Hepatocyte (in vitro differentiated cells): ENCODE results near the gene CLP1. TPM values are rescaled to one million over a fixed set of nuclear protein-coding genes. Genes with fewer than 3 reads are reported as not detected.
"Not testable (repeated sequence)": the region's sequence is repeated elsewhere in the genome, so short reads cannot be mapped to it uniquely, and the experiment has no call there.

Experiments
- DNase-seq: peaks from one replicate; pipeline ENCODE4 v3.0.0-alpha.2; 2016; ENCODE audit warnings: low spot score
- H2AFZ ChIP-seq: fragments of 200-600 bp; sonication (generic); 2 replicates; pipeline ENCODE4 v1.6.0; 2016; ENCODE audit warnings: antibody characterized with exemption, mild to moderate bottlenecking
- H3K27ac ChIP-seq: fragments of 200-600 bp; sonication (generic); 2 replicates; pipeline ENCODE4 v1.5.1; 2016; ENCODE audit warnings: mild to moderate bottlenecking
- H3K27me3 ChIP-seq: fragments of 200-600 bp; sonication (generic); 2 replicates; pipeline ENCODE4 v1.6.1; 2016
- H3K36me3 ChIP-seq: fragments of 200-600 bp; sonication (generic); replicated peaks from 2 replicates; pipeline ENCODE4 v1.5.1; 2016; ENCODE audit warnings: low read depth; ENCODE audit not compliant: insufficient read depth
- H3K4me1 ChIP-seq: fragments of 200-600 bp; sonication (generic); 2 replicates; pipeline ENCODE4 v1.5.1; 2016; ENCODE audit warnings: mild to moderate bottlenecking, moderate library complexity; ENCODE audit not compliant: insufficient read depth
- H3K4me2 ChIP-seq: fragments of 200-600 bp; sonication (generic); 2 replicates; pipeline ENCODE4 v1.6.0; 2016
- H3K4me3 ChIP-seq: fragments of 200-600 bp; sonication (generic); 2 replicates; pipeline ENCODE4 v1.5.1; 2016; ENCODE audit warnings: mild to moderate bottlenecking
- H3K79me2 ChIP-seq: fragments of 200-600 bp; sonication (generic); 2 replicates; pipeline ENCODE4 v1.6.0; 2017; ENCODE audit warnings: mild to moderate bottlenecking
- H3K9me2 ChIP-seq: fragments of 200-600 bp; sonication (generic); replicated peaks from 2 replicates; pipeline ENCODE4 v1.6.0; 2017; ENCODE audit warnings: mild to moderate bottlenecking; ENCODE audit not compliant: insufficient read depth
- H3K9me3 ChIP-seq: fragments of 200-600 bp; sonication (generic); 2 replicates; pipeline ENCODE4 v1.5.1; 2016; ENCODE audit warnings: low read depth, mild to moderate bottlenecking
- H4K20me1 ChIP-seq: fragments of 200-600 bp; sonication (generic); 2 replicates; pipeline ENCODE4 v1.6.0; 2016; ENCODE audit warnings: mild to moderate bottlenecking; ENCODE audit not compliant: insufficient read depth, poor library complexity, severe bottlenecking
- EZH2 ChIP-seq: fragments of 200-600 bp; sonication (generic); IDR thresholded peaks from 2 replicates; pipeline ENCODE4 v1.6.1; 2016; ENCODE audit warnings: antibody characterized with exemption, mild to moderate bottlenecking, borderline replicate concordance
- EZH2phosphoT487 ChIP-seq: fragments of 200-600 bp; sonication (generic); IDR thresholded peaks from one replicate; pipeline ENCODE4 v1.6.1; 2018; ENCODE audit warnings: antibody characterized with exemption, mild to moderate bottlenecking, low read depth, moderate library complexity; ENCODE audit not compliant: unreplicated experiment, severe bottlenecking
- WGBS: methylation state at CpG from one replicate; pipeline ENCODE4 v1.1.6; 2016; ENCODE audit warnings: low lambda C conversion rate; ENCODE audit errors: missing lambda C conversion rate; 5-methylcytosine and 5-hydroxymethylcytosine counted together
- polyA plus RNA-seq: library from polyadenylated mRNA; unstranded; fragments of >200 nt; fragmentation: Nextera tagmentation; extraction: Ambion mirVana; gene quantifications from 2 replicates; pipeline ENCODE4 v1.2.1, GENCODE V29; 2016
- total RNA-seq: library from RNA; depleted of rRNA; stranded (reverse); fragments of >200 nt; gene quantifications from 2 replicates; pipeline ENCODE4 v1.2.3, GENCODE V29; 2014
- TF ChIP-seq, protein P1 (sequence below): fragments of 200-600 bp; sonication (generic); IDR thresholded peaks from 2 replicates; pipeline ENCODE4 v1.5.1; 2016; ENCODE audit warnings: antibody characterized with exemption, mild to moderate bottlenecking; ENCODE audit not compliant: poor library complexity

Gene CLP1
- total and polyA plus RNA-seq, 2 experiments from 2014 or later = 15.4 to 18.5 TPM

GRCh38 chr11:57700425-57700824, 42.9 kb downstream of the CLP1 start:
- DNase-seq = no peak
- TF ChIP-seq EZH2phosphoT487 (no peak), EZH2 (no peak)
- TF ChIP-seq, protein P1, sequence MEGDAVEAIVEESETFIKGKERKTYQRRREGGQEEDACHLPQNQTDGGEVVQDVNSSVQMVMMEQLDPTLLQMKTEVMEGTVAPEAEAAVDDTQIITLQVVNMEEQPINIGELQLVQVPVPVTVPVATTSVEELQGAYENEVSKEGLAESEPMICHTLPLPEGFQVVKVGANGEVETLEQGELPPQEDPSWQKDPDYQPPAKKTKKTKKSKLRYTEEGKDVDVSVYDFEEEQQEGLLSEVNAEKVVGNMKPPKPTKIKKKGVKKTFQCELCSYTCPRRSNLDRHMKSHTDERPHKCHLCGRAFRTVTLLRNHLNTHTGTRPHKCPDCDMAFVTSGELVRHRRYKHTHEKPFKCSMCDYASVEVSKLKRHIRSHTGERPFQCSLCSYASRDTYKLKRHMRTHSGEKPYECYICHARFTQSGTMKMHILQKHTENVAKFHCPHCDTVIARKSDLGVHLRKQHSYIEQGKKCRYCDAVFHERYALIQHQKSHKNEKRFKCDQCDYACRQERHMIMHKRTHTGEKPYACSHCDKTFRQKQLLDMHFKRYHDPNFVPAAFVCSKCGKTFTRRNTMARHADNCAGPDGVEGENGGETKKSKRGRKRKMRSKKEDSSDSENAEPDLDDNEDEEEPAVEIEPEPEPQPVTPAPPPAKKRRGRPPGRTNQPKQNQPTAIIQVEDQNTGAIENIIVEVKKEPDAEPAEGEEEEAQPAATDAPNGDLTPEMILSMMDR = no peak
- Histone ChIP-seq H3K9me3 (no peaks in the 10 kb centered on the region), H3K27me3 (no peaks in the 10 kb centered on the region), H3K36me3 (no peaks in the 10 kb centered on the region), H3K79me2 (no peaks in the 10 kb centered on the region), H3K4me3 (no peak overlapping the region), H3K4me1 (no peaks in the 10 kb centered on the region), H3K4me2 (no peak overlapping the region), H3K27ac (no peak overlapping the region), H2AFZ (no peak overlapping the region), H4K20me1 (no peaks in the 10 kb centered on the region), H3K9me2 (no peaks in the 10 kb centered on the region)
- WGBS = 87% methylated on average over 3 of the region's 3 CpGs

DNA sequence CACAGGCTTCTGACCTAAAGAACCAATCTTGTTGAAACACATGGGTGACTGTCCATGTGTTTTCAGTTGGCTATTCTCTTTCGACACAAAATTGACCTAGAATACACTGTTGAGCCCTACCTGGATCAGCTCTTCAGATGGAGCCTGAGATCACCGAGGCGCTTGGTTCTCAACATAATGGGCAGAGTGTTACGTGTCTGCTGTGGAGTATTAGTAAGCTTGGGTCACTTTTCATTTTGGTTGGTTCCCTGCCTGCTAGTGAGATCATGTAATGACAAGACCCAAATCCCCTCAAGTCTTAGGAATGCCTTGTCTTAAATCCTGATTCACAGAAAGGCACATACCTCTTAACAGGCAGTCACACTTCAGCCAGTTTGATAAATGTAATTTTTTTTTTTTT, 45.8 kb downstream of the CLP1 start:
- Histone ChIP-seq H3K36me3 (no peaks in the 10 kb centered on the region), H2AFZ (no peak overlapping the region)
- TF ChIP-seq EZH2 = no peak
- TF ChIP-seq, protein P1 = no peak
- no peak for TF ChIP-seq EZH2phosphoT487

DNA sequence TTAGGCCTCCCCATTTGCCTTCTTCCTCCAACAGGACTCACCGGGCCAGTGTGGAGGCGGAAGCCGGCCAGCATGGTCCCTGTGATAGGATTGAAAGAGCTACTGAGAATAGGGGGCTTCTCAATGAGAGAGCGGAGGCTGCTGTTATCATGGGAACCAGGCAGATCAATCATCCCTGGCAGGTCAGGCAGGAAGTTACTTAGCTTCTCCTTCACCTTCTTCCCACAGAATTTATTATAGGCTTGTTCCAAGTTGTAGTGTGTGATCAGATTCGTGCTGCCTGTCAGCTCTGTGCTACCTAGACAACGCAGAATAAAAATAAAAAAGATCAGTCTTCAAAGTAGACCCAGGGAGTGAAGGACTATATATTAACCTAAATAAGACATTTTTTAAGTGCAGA, 47.4 kb downstream of the CLP1 start:
- H3K27ac ChIP-seq = no peak overlapping the region
- H2AFZ ChIP-seq = no peak overlapping the region
- no peak for DNase-seq
- no peak overlapping the region for H3K4me2 ChIP-seq
- no peak overlapping the region for H3K4me3 ChIP-seq
- no peaks in the 10 kb centered on the region for H3K27me3 ChIP-seq
- peaks cover 37% of the 10 kb centered on the region for H3K79me2 ChIP-seq
- no peaks in the 10 kb centered on the region for H3K36me3 ChIP-seq
- WGBS = 96% methylated on average over 6 of the region's 6 CpGs
- no peaks in the 10 kb centered on the region for H3K9me3 ChIP-seq
- H4K20me1 ChIP-seq = no peaks in the 10 kb centered on the region
- no peaks in the 10 kb centered on the region for H3K9me2 ChIP-seq
- H3K4me1 ChIP-seq = no peaks in the 10 kb centered on the region
- TF ChIP-seq, protein P1 = no peak
- TF ChIP-seq EZH2phosphoT487 (no peak), EZH2 (no peak)

More for the DNA sequence above, 45.8 kb downstream of the CLP1 start:
- DNase-seq = no peak
- 94% methylated on average over 4 of the region's 4 CpGs for WGBS
- Histone ChIP-seq H3K4me1 (no peaks in the 10 kb centered on the region), H4K20me1 (no peaks in the 10 kb centered on the region), H3K27ac (no peak overlapping the region), H3K9me3 (no peaks in the 10 kb centered on the region), H3K79me2 (peaks cover 26% of the 10 kb centered on the region), H3K4me2 (no peak overlapping the region), H3K27me3 (no peaks in the 10 kb centered on the region), H3K4me3 (no peak overlapping the region), H3K9me2 (no peaks in the 10 kb centered on the region)

GRCh38 chr11:57705432-57705831, 47.9 kb downstream of the CLP1 start:
- peaks cover 42% of the 10 kb centered on the region for H3K79me2 ChIP-seq
- H3K4me2 ChIP-seq, H2AFZ ChIP-seq, H3K4me3 ChIP-seq, H3K27ac ChIP-seq, H3K9me3 ChIP-seq, H4K20me1 ChIP-seq, H3K27me3 ChIP-seq, H3K4me1 ChIP-seq, DNase-seq, H3K36me3 ChIP-seq, H3K9me2 ChIP-seq: not testable (repeated sequence)
- 93% methylated on average over 8 of the region's 8 CpGs for WGBS
